Body of pancreas (tissue), 4 donors: ENCODE results near the gene ISCA2. TPM values are rescaled to one million over a fixed set of nuclear protein-coding genes. Genes with fewer than 3 reads are reported as not detected.
"Not testable (repeated sequence)": the region's sequence is repeated elsewhere in the genome, so short reads cannot be mapped to it uniquely, and the experiment has no call there.

ENCODE experiments used
- ATAC-seq: fragments of 150-250 bp; one replicate; pipeline ENCODE4 v1.9.1; 2016
- DNase-seq, 4 donors: peaks; one replicate each; pipeline ENCODE4 v3.0.0-alpha.2; 2019
- H3K27ac ChIP-seq, 4 donors: fragments of 200-600 bp; sonication (generic); 1 replicate in 3 of 4; 2 replicates in 1 of 4; pipeline versions ENCODE4 v1.5.1 to v1.6.1; 2016 to 2019; ENCODE audit warnings: mild to moderate bottlenecking in 1 of 4, mixed read lengths in 1 of 4, moderate library complexity in 1 of 4
- H3K27me3 ChIP-seq, 2 donors: fragments of 200-600 bp; sonication (generic); one replicate each; pipeline ENCODE4 v1.6.0; 2016; ENCODE audit warnings: mild to moderate bottlenecking in 1 of 2
- H3K36me3 ChIP-seq, 2 donors: fragments of 200-600 bp; sonication (generic); replicated peaks in 1 of 2; 2 replicates each; pipeline ENCODE4 v1.5.1; 2016; ENCODE audit warnings: low read depth in 2 of 2; ENCODE audit not compliant: insufficient read depth in 1 of 2
- H3K4me1 ChIP-seq: fragments of 200-600 bp; sonication (generic); one replicate; pipeline ENCODE4 v1.6.0; 2016
- H3K4me3 ChIP-seq, 2 donors: fragments of 200-600 bp; sonication (generic); 1 replicate in 1 of 2; 2 replicates in 1 of 2; pipeline ENCODE4 v1.5.1; 2016 to 2019
- H3K9me3 ChIP-seq, 3 donors: fragments of 200-600 bp; sonication (generic); 1 replicate in 2 of 3; 2 replicates in 1 of 3; pipeline ENCODE4 v1.5.1; 2016
- POLR2A ChIP-seq, 3 donors: fragments of 450-650 bp; IDR thresholded peaks; one replicate each; pipeline ENCODE4 v1.6.1; 2016; ENCODE audit warnings: antibody characterized with exemption in 3 of 3, mild to moderate bottlenecking in 2 of 3
- WGBS, 2 donors: methylation state at CpG; one replicate each; pipeline ENCODE4 v1.1.5; 2017; 5-methylcytosine and 5-hydroxymethylcytosine counted together
- intact Hi-C: fragments of 100-400 bp; cut with DNase I; formaldehyde crosslinking; loops from one replicate; pipeline ENCODE4 v1.15.1; 2023
- total RNA-seq, 2 donors: library from RNA; depleted of rRNA; stranded (reverse); fragments of >200 nt; gene quantifications; one replicate each; pipeline ENCODE4 v1.1.0, GENCODE V29; 2016
- TF ChIP-seq, protein P1 (sequence below), 7 experiments: fragments of 450-650 bp in 4 of 7; fragments of 200-600 bp in 3 of 7; sonication (generic) in 3 of 7; IDR thresholded peaks; one replicate each; pipeline ENCODE4 v1.5.1; 2016 to 2019; ENCODE audit warnings: antibody characterized with exemption in 7 of 7

Gene ISCA2
- total RNA-seq, 2 donors from 2014 or later = 4.3 to 17.6 TPM

- no peaks in the 10 kb centered on the region for H3K36me3 ChIP-seq
- H3K4me3 ChIP-seq = no peak overlapping the region
- H3K27ac ChIP-seq = no peak overlapping the region
- WGBS, 2 donors = 55% methylated on average over 5 of the region's 5 CpGs; no CpG with 5 or more reads in 1 of the 2 donors
- H3K9me3 ChIP-seq = no peaks in the 10 kb centered on the region
- no peaks in the 10 kb centered on the region for H3K27me3 ChIP-seq
- H3K4me1 ChIP-seq = no peaks in the 10 kb centered on the region
- TF ChIP-seq POLR2A (IDR thresholded peaks at IDR 0.05) = no peak
- TF ChIP-seq, protein P1, sequence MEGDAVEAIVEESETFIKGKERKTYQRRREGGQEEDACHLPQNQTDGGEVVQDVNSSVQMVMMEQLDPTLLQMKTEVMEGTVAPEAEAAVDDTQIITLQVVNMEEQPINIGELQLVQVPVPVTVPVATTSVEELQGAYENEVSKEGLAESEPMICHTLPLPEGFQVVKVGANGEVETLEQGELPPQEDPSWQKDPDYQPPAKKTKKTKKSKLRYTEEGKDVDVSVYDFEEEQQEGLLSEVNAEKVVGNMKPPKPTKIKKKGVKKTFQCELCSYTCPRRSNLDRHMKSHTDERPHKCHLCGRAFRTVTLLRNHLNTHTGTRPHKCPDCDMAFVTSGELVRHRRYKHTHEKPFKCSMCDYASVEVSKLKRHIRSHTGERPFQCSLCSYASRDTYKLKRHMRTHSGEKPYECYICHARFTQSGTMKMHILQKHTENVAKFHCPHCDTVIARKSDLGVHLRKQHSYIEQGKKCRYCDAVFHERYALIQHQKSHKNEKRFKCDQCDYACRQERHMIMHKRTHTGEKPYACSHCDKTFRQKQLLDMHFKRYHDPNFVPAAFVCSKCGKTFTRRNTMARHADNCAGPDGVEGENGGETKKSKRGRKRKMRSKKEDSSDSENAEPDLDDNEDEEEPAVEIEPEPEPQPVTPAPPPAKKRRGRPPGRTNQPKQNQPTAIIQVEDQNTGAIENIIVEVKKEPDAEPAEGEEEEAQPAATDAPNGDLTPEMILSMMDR (IDR thresholded peaks at IDR 0.05) = no peak
- DNase-seq = no peak
- intact Hi-C loops = no loop called here
- ATAC-seq = no peak
Measured at GRCh38 chr14:74531467-74531866, 37.9 kb downstream of the ISCA2 start.

DNA sequence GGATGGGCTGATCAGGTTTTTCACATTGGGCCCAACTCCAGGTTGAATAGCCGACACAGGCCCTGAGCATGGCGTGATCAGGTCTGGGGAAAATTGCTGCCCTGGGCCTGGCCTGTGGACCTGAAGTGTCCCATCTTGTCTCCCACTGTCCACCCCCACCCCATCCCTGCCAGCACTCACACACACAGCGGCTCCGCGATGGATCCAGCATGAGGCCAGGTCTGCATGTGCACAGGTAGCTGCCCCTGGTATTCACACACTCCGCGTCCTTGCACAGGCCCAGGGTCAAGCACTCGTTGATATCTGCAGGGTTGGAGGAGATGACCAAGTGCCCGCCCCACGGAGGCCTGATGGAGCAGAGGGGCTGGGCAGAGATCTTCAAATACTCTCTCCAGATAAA lies 38.7 kb downstream of the ISCA2 start:
- TF ChIP-seq POLR2A (IDR thresholded peaks at IDR 0.05) = no peak
- H3K36me3 ChIP-seq = no peaks in the 10 kb centered on the region
- intact Hi-C loops = no loop called here
- H3K4me1 ChIP-seq = no peaks in the 10 kb centered on the region
- WGBS, 2 donors = 78 to 93% methylated on average over 5 to 10 of the region's 10 CpGs
- H3K27ac ChIP-seq = no peak overlapping the region
- no peaks in the 10 kb centered on the region for H3K9me3 ChIP-seq
- no peaks in the 10 kb centered on the region for H3K27me3 ChIP-seq
- H3K4me3 ChIP-seq = no peak overlapping the region
- no peak for DNase-seq
- ATAC-seq = no peak

GRCh38 chr14:74533576-74533975 lies 40.0 kb downstream of the ISCA2 start:
- 81 to 86% methylated on average over 4 to 7 of the region's 7 CpGs for WGBS, 2 donors
- Histone ChIP-seq H3K9me3 (no peaks in the 10 kb centered on the region), H3K36me3 (no peaks in the 10 kb centered on the region), H3K27me3 (no peaks in the 10 kb centered on the region), H3K27ac (no peak overlapping the region), H3K4me3 (no peak overlapping the region), H3K4me1 (no peaks in the 10 kb centered on the region)
- DNase-seq (no peak), ATAC-seq (no peak)
- no peak for TF ChIP-seq POLR2A (IDR thresholded peaks at IDR 0.05)
- TF ChIP-seq, protein P1 (IDR thresholded peaks at IDR 0.05) = no peak
- intact Hi-C loops = no loop called here

DNA sequence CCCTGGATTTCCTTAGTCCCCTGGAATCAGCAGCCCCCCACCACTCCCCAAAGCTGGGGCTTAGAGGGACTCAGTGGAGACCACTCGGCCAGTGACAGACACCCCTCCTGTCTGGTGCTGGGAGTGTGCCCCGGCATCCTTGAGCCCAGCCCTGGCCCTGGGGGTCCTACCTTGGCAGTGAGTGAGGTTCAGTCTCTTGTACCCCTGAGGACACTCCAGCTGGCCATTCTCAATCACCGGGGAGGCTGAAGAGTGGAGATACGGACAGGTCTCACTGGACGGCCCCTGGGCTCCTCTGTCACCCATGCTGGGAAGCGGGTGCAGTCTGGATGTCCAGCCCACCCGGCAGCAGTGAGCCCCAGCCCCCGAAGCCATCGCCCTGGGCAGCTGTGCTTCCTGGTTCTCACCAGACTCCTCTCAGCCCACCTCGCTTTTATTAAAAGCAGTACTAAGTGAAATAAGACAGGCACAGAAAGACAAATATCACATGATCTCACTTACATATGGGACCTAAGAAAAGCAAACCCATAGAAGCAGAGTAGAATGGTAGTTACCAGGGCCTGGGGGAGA lies 42.3 kb downstream of the ISCA2 start:
- ATAC-seq (no peak), DNase-seq (no peak)
- no peaks in the 10 kb centered on the region for H3K27me3 ChIP-seq
- WGBS, 2 donors = 63 to 69% methylated on average over 9 to 10 of the region's 10 CpGs
- no peaks in the 10 kb centered on the region for H3K9me3 ChIP-seq
- no peaks in the 10 kb centered on the region for H3K4me1 ChIP-seq
- H3K4me3 ChIP-seq = no peak overlapping the region
- H3K27ac ChIP-seq = no peak overlapping the region
- TF ChIP-seq, protein P1 (IDR thresholded peaks at IDR 0.05) = no peak
- TF ChIP-seq POLR2A (IDR thresholded peaks at IDR 0.05) = no peak
- no peaks in the 10 kb centered on the region for H3K36me3 ChIP-seq
- intact Hi-C loops = no loop called here

DNA sequence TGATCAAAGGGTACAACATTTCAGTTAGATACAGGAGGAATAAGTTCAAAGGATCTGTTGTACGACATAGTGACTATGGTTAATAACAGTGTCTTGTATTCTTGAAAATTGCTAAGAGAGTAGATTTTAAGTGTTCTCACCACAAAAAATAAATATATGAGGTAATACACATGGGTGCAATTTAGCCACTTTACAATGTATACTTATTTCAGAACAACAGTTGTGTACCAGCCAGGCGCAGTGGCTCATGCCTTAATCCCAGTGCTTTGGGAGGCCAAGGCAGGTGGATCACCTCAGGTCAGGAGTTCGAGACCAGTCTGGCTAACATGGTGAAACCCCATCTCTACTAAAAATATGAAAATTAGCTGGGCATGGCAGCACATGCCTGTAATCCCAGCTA lies 42.8 kb downstream of the ISCA2 start:
- H3K9me3 ChIP-seq, H3K4me1 ChIP-seq, intact Hi-C loops, H3K36me3 ChIP-seq, ATAC-seq, H3K4me3 ChIP-seq, H3K27ac ChIP-seq, DNase-seq, H3K27me3 ChIP-seq: not testable (repeated sequence)
- WGBS, 2 donors = 92 to 95% methylated on average over 3 of the region's 3 CpGs
